Fibroblast of skin of scalp (primary cell): ENCODE results near the gene GABRB1. TPM values are rescaled to one million over a fixed set of nuclear protein-coding genes. Genes with fewer than 3 reads are reported as not detected.

Experiments used
- DNase-seq: peaks from one replicate; pipeline ENCODE4 v3.0.0-alpha.2; 2013
- polyA plus RNA-seq, 2 experiments: library from polyadenylated mRNA; unstranded; fragments of 120-200 nt; gene quantifications; one replicate each; pipeline ENCODE4 v1.2.1, GENCODE V29; 2013; ENCODE audit not compliant: insufficient read length in 2 of 2

The GABRB1 gene
- not detected for polyA plus RNA-seq (2013, experiment 1 of 2; ENCODE audit: insufficient read length)
- not detected for polyA plus RNA-seq (2013, experiment 2 of 2; ENCODE audit: insufficient read length)

DNA sequence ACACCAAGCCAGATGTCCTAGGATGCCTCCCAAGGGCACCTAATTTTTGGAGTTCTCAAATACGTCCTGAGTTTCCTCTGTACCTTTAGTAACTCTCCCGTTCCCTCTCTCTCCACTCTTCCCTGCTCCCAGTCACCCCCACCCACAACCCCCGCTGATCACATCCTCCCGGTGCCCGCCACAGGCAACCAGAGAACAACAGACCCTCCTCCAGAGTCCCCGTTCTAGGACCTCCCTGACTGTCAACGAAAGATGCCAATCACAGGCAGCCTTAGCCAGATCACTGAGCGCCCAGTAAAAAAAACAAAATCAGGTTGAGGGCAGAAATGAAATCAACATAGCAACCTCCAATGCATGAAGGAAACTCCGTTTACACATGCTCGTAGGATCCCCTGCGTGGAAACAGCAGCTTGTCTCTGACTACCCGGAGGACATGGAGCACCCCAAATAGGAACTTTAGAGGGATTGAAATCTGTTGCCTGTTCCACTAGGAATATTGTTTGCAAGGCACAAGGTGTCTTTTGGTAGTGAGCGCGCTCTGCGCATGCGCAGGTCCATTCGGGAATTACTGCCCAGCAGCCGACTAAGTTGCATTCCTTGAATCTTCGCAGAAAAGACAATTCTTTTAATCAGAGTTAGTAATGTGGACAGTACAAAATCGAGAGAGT lies at the start of gene GABRB1:
Gene GABRB1 (plus strand): TSS at position 557 of the 668 bp plus-strand sequence.
- peak; percentile 33 for DNase-seq

DNA sequence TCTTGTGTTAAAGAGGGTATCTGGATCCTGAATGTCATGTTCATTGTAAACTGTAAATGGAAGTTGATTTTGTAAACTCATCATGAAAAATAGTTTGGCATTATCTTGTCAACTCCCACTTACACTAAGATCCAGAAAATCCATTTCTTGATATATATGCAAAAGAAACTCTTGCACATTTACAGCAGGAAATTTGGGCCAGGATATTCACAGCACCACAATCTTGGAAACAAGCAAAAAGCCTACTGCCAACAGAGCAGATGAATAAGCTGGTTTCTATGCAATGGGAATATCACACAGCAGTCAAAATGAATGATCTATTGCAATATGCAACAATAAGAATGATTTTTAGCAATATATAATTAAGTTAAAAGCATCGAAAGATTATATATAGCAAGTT lies 46.6 kb upstream of the GABRB1 start:
- no peak for DNase-seq

GRCh38 chr4:46986922-46987638 lies 44.3 kb upstream of the GABRB1 start:
- DNase-seq: no peak

DNA sequence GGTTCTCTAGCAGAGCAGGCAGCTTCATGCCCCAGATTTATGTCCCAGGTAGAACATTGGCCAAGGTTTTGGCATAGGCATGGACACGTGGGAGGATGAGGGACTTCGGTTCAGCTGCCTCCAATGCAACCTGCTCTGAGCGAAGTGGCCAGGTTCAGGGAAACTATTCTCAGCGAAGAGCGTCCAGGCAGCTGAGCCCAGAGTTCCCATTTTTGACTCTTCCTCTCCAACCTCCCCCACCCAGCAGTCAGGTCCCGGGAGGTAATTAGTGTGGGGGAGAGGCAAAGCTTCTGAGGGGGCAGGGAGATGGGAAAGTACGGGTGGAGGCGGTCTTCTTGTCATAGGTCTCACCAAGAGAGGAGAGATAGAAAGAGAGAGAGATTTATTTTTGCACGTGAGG lies 39.0 kb upstream of the GABRB1 start:
- DNase-seq: no peak

DNA sequence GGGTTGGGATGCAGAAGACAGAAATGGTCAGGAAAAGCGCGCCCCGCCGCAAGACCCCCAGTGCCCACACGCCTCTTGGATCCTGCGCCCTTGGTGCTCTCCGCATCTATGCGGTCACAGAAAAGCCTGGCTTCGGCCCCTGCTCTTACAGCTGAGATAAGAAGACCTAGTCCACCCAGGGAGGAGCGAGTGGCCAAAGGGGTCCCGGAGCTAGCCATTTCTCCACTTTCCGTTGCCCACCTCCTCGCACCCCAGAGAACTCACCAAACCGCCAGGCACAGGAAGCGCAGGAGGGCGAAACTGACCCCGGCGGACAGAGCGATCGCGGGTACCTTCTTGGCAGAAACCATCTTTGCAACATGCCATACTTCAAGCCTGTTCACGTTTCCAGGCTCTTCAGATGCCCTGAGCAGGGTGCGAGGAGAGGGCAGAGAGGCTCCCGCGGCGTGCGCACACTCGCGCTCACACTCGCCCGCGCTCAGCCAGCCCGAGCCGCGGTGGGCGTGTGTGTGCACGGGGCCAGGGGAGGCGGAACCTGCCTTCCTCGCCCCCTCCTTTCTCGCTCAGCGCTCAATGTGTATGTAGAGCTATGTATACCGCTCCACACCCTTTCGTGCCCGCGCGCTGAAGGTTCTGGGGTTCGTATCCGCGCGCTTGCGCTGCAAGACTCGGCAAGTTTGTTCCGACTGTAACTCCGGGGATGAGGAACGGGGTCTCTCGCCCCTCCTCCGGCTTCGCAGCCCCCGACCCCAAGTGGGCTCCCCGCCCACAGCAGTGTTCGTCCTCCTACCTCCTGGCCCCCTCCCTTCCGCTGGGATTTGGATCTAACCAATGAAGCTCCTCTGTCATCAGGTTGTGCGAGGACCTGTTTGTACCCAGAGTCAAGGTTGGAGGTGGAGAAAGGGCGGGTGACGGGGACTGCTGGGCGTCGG lies 38.0 kb upstream of the GABRB1 start, which contains the start of gene GABRA4:
Gene GABRA4 (minus strand): TSS at position 507 of the 932 bp plus-strand sequence. CDS start 157 bp downstream, at position 350.
- no peak for DNase-seq

DNA sequence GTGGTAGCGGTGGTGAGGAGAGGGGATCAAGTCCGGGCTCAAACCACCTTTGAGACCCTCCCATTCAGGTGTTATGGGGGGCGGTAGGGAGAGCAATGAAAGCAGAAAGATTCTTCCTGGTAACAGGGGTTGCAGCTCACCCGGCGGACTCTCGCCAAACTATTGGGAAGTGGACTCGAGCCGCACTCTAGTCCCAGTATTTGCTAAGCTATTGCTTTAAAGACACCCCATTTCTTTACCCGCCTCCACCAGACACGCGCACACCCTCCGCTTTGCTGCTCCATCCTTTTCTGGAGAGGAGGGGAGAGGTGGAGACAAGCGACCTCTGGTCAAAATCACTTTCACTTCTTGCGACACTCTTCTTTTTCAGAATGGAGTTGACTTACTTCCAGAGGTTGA lies 37.4 kb upstream of the GABRB1 start:
- DNase-seq: no peak

GRCh38 chr4:46999566-46999965 lies 31.8 kb upstream of the GABRB1 start:
- DNase-seq: peak; percentile 4

- DNase-seq: no peak
These were observed 31.0 kb upstream of the GABRB1 start for GRCh38 chr4:47000406-47000805.

GRCh38 chr4:47002580-47002979 lies 28.8 kb upstream of the GABRB1 start:
- peak; percentile 9 for DNase-seq

DNA sequence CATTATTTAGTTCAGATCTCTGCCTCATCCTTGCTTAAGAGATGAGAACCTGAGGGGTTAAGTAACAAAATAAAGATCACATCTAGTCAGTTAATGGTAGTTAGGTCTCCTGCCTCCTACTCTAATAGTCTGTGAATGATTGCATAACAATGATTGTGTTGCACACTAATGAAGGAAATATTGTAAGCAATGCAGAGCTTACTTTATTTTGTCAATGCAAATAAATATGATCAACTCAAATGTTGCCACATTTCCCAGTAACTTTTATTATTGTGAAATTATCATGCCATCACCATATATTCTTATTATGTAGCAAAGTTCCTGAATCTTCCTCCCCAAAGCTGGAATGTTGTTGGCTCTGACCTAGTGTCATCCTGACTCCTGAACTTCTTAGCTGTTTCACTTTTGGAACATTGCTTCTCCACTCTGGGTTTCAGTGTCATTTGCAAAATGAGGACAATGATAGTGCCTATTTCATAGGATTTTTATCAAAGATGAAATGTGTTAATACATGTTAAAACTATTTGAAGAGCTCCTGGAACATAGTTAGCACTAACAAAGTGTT lies 20.9 kb upstream of the GABRB1 start:
- DNase-seq: no peak

DNA sequence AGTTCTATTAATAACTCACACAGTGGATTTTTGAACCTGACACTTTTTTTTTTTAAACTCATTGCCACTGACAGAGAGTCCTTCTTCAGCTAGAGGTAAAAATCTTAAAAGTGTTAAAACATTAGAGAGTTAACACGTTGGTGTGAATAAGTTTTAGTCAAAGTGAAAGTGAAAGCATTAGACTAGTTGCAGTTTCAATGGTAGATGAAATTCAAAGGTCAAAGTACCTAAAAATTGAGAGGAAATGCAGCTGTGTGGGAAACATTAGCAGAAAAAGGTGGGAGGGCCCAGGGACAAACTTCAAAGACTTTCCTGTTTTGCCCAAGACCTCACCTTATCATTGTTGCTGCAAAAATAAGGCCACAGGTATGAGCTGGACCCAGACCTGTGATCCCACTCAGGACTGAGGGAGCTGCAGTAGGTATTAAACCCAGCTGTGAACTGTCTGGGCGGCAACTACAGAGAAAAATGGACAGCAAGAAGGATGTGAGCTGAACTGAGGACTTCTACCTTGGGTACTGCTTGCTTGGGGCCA lies 20.4 kb upstream of the GABRB1 start:
- DNase-seq: no peak

- no peak for DNase-seq
These were observed 18.7 kb upstream of the GABRB1 start for GRCh38 chr4:47012676-47013075.

- DNase-seq: no peak
These were observed 18.0 kb upstream of the GABRB1 start for GRCh38 chr4:47013373-47013772.

GRCh38 chr4:47017081-47017480 lies 14.3 kb upstream of the GABRB1 start:
- no peak for DNase-seq

GRCh38 chr4:47017494-47017893 lies 13.9 kb upstream of the GABRB1 start:
- no peak for DNase-seq

GRCh38 chr4:47031751-47032404 lies 511 bp downstream of the GABRB1 start:
- no peak for DNase-seq

DNA sequence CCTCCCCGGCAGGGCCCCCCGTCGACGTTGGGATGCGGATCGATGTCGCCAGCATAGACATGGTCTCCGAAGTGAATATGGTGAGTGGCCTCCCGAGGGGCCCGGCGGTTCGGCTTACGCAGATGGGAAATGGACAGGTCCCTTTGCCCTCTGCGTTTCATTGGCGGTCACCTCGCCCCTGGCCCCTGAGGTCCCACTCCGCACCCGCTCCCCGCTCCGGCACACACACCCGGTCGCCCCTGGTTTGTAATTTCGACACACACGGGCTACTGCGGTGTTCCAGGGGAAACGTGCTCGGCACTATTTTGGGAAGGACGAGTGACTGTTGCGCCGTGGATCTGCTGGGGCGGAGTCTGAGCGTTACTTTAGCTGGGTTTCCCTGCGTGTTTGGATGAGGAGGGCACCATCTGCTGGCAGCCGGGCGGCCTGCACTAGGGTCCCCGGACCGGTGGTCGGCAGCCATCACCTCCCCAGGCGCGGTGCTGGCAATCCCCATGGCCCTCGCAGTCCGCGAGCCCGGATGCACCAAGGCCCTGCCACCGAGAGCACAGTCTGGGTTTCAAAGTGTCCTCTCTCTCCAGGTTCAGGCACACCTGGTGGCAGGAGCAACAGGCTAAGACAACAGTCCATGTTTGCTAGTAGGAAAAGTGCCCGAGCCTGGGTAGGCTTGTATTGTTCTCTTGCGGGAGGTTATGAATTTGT lies 1.2 kb downstream of the GABRB1 start:
- DNase-seq: peak; percentile 35

GRCh38 chr4:47038263-47038662 lies 6.9 kb downstream of the GABRB1 start:
- no peak for DNase-seq

DNA sequence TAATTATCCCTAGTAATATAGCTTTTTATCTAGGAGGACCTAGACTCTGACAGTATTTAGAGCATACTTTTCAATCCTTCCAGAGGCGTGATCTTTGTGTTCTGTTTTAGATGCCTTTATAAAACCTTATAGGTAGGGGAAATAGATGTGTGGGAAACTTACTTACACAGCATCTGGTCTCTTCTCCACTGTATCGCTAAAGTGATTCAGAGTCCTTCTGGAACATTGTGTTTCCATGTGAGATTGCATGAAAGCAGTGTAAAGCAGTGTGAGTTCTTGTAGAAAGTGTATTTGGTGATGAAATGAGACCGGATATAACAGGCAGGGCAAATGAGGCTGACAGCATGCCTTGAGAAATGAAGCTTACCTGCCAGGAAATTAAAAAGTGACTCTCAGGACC lies 9.5 kb downstream of the GABRB1 start:
- DNase-seq: no peak

DNA sequence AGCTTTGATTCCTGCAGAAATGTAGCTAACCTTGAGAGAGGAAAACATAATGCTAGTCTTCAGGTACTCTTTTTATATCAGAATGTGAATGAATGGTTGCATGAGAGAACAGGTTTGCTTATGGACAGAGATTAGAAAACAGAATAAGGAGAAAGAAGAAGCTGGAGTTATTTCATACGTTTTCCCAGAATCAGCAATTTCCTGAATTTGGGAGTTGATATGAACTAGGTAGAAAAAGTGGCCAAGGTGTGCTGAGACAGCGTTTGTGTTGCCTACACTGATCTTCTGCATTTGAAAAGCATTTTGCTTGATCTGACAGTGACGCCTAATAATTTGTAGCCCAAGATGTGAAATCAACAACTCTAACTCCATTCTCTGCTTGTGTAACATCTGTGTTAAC lies 12.5 kb downstream of the GABRB1 start:
- DNase-seq: no peak

GRCh38 chr4:47045261-47045660 lies 13.9 kb downstream of the GABRB1 start:
- DNase-seq: no peak
